K562 (cell line): Measurements from ENCODE around the gene ABHD17C. TPM values are rescaled to one million over a fixed set of nuclear protein-coding genes. Genes with fewer than 3 reads are reported as not detected.
A peak's percentile ranks its signal among the peaks of the same experiment; 100 is the strongest.

Experiments
- MTF1 ChIP-seq: fragments of 250-450 bp; sonication (Bioruptor Pico); IDR thresholded peaks from 2 replicates; pipeline ENCODE4 v1.9.0; 2021; ENCODE audit warnings: moderate library complexity, mild to moderate bottlenecking, inconsistent platforms, borderline replicate concordance
- PHF20 ChIP-seq: fragments of 450-650 bp; IDR thresholded peaks from 2 replicates; pipeline ENCODE4 v1.6.1; 2018; ENCODE audit not compliant: partially characterized antibody
- REST ChIP-seq, 2 experiments: fragments of 450-650 bp; formaldehyde crosslinking in 1 of 2; IDR thresholded peaks; 2 replicates each; pipeline versions ENCODE4 v1.4.0 to v1.6.1; 2014 to 2020; ENCODE audit warnings: mild to moderate bottlenecking in 2 of 2, borderline replicate concordance in 1 of 2, low read depth in 1 of 2
- SMC3 ChIP-seq: conservative IDR thresholded peaks from 2 replicates; pipeline ENCODE4 v1.6.1; 2011; ENCODE audit warnings: low read depth, low read length, improper control_type of control experiment; ENCODE audit not compliant: insufficient read depth
- ZNF511 ChIP-seq: sonication (generic); formaldehyde crosslinking; IDR thresholded peaks from 2 replicates; pipeline ENCODE4 v1.8.0; 2022; ENCODE audit warnings: mild to moderate bottlenecking, missing genetic modification reagents
- ZNF77 ChIP-seq: fragments of 250-450 bp; sonication (Bioruptor Pico); IDR thresholded peaks from 2 replicates; pipeline ENCODE4 v1.5.0; 2020
- polyA plus RNA-seq, 8 experiments: library from polyadenylated mRNA; depleted of rRNA in 4 of 8; stranded (reverse) in 5 of 8; unstranded in 3 of 8; fragments of >200 nt; fragmentation: Nextera tagmentation in 2 of 8; fragmentation: Illumina TruSeq in 1 of 8; extraction: Ambion mirVana in 2 of 8; extraction: Trizol in 1 of 8; gene quantifications; 2 replicates each; pipeline versions ENCODE4 v1.2.1 to v1.2.3, GENCODE V29; 2011 to 2014; ENCODE audit warnings: inconsistent platforms in 1 of 8, missing spikeins in 1 of 8
- total RNA-seq, 7 experiments: library from RNA; depleted of rRNA in 6 of 7; stranded (reverse); fragments of >200 nt in 6 of 7; fragmentation: Illumina TruSeq in 2 of 7; extraction: Trizol in 2 of 7; gene quantifications; 2 replicates each; pipeline versions ENCODE4 v1.2.1 to v1.2.3, GENCODE V29; 2011 to 2021; ENCODE audit warnings: low replicate concordance in 1 of 7

The ABHD17C gene
- total and polyA plus RNA-seq, 9 of the 15 experiments (the other 6 are each of a cell fraction or from before 2014, with no cell fraction given) = 0.04 to 0.42 (median 0.19) TPM; not detected in 1

DNA sequence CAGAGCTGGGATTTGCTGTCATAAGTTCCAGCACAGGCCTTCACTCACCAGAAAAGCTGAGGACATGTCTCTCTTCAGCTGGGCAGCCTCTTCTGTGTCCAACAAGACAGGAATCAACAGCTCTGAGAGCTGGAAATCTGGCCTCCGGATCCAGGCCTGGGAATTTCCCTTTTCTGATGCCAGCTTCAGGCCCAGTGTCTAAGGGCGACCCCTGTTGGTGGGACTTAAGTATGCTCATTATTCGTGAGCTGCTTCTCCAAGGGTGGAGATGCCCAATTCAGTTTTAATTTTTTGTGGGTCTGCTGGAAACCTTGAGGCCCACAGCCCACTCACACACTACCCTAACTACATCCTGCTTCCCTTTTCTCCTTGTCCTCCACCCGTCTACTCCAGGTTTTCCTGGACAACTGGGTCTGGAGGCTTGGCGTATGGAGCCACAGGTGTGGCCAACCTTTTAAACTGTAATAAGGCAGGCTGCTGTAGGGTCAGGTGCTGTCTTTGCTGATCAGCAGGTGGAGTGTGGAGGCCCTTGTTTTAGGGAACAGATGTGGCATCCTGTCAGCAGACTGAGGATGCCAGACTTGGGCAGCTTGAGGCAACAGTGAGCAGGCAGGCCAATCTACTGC, 81.4 kb downstream of the ABHD17C start (continued):
- TF ChIP-seq REST (IDR thresholded peaks at IDR 0.05; ENCODE audit: borderline replicate concordance) = peak; percentile 68
- no peak for TF ChIP-seq REST (CRISPR knock-in tag; IDR thresholded peaks at IDR 0.05; ENCODE audit: low read depth)
- TF ChIP-seq PHF20 = no peak
- no peak for TF ChIP-seq MTF1 (CRISPR knock-in tag)
- TF ChIP-seq ZNF511 = no peak
- peak; percentile 40; the same call in 1 of the 2 replicates for TF ChIP-seq SMC3
- TF ChIP-seq ZNF77 (CRISPR knock-in tag) = no peak
